NCI-H1930 (cell line): Measurements from ENCODE around the gene ASTN2.
"Not testable (repeated sequence)": the region's sequence is repeated elsewhere in the genome, so short reads cannot be mapped to it uniquely, and the experiment has no call there.

Source experiments
- DNase-seq, 2 experiments: peaks; one replicate each; lab custom pipeline; 2025; lab: John Stamatoyannopoulos, UW

The ASTN2 gene

GRCh38 chr9:117074784-117075520, 339.9 kb downstream of the ASTN2 start:
- DNase-seq: no peak

- DNase-seq: no peak
Measured at GRCh38 chr9:117074342-117074662, 340.6 kb downstream of the ASTN2 start.

GRCh38 chr9:117073539-117074341, 341.1 kb downstream of the ASTN2 start:
- DNase-seq: peak in 1 of 2 experiments; percentile 13

GRCh38 chr9:117073071-117073470, 341.8 kb downstream of the ASTN2 start:
- DNase-seq: no peak

DNA sequence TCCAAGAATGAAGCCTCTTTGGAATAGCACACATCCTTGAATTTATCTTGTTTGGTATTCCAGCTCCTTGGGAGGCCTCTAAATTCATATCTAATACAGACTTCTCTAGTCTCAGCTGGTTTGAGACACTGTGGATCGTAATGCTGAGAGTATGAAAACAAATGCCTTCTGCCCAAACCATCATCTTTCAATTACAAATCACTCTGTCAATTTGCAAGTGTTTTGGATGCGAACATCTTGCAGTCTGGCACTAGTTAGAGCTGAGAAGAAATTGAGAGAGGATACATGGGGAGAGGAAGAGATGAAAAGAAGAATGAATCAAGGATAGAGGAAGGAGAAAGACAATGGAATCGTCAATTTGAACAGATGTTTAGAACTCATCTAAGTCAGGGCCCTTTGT, 342.6 kb downstream of the ASTN2 start:
- DNase-seq: no peak

DNA sequence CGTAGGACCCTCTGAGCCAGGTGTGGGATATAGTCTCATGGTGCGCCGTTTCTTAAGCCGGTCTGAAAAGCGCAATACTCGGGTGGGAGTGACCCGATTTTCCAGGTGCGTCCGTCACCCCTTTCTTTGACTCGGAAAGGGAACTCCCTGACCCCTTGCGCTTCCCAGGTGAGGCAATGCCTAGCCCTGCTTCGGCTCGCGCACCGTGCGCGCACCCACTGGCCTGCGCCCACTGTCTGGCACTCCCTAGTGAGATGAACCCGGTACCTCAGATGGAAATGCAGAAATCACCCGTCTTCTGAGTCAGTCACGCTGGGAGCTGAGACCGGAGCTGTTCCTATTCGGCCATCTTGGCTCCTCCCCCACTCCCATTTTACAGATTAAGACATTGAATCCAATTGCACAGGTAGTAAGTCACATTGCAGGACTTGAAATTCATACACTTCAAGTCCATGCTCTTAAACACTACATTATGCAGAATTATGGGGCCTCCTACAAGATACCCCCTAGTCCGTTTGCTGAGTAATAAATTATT, 343.1 kb downstream of the ASTN2 start:
- not testable (repeated sequence) for DNase-seq

DNA sequence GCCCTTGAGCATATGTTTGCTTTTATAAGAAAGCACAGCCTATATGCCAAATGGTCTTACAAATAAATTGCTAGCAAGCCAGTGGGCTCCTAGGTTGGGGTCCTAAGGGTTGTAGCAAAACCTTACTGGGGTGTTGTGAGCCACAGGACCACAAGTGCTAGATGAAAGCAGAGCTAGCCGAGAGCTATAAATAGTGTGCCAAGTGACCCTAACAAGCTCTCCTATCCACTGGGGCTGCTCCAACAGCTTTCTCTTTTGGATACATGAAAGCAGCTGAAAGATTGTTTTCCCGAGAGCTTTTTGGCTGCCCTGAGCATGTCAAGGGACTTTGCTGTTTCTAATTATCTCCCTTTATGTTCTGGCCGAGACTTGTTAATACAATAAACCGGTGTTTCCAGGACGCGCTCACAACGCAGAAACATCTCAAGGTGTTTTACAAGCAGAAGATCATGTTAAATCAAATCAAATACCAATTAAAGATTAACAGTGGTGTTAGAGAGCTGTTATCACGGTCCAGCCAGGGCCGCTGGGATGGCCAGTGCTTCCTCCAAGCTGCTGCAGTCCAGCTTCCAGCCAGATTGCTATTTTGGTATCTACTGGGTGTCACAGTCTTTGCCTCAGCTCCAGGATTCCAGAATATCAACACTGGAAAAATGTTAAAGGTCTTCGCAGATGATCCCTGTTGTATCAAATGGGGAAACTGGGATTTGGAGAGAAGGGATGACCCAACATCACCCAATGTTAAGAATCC, 351.0 kb downstream of the ASTN2 start:
- no peak for DNase-seq

GRCh38 chr9:117060963-117061362, 353.9 kb downstream of the ASTN2 start:
- DNase-seq: no peak

DNA sequence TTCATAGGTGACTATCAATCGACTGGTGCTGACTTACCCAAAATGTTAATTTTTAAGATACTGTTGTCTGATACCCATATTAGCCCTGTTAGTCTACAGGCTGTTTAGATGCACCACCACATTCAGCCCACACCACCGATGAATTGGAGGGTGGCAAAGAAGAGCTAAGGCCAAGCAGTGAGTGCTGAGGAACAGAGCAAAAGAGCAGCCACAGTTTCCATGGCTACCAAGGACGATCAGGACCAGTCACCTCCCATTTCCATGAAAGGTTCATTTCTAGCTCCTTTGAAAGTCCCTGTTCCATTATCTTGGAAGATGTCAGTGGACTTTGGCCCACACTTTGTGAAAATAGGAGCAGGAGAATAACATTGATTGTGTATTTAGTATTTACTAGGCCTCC, 364.9 kb downstream of the ASTN2 start:
- DNase-seq: no peak

DNA sequence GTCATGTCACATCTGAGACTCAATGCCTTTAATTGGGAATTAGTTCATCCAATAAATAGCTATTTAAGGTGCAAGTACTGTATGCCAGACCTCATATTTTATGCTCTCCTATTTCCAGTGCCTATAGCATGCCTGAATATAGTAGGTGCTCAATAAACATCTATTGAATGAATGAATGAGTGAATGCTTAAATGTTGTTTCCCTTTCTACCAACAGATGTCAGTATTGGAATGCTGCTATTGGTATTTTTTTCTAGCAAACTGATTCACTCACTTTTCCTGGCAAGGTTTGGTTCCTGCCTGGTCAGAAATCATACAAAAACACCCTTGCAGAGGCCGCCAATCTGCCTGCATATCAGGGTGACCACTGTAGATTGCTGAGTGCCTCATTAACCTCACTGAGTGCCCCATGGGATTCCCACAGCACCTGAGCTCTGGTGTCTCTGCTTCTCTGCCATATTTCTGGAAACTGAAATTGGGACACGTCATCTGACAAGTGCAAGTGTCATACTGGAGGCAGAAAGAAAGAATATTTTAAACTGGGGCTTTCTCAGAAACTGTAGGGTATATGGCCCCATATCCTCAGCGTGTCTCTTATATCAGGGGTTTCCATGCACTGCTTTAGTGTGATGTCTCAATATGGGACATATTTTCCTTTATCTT, 368.1 kb downstream of the ASTN2 start:
- no peak for DNase-seq

DNA sequence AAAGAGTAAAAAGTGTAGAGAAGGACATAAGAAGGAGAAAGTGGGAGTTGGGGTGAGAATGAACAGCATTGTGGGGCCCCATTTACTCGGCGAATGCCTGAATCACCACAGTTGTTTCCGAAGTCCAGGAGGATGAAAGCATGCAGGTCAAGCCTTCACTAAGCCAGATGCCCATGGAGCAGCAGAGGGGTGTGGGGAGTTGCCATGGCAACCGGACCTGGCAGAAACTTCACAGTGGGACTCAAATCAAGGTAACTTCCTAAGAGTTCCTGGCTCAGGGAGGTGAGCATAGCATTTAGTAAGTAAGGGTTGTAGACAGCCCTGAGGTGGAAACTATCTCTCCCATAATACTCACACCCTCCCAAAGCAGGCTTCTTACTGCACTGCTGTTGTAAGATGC, 370.6 kb downstream of the ASTN2 start:
- no peak for DNase-seq

DNA sequence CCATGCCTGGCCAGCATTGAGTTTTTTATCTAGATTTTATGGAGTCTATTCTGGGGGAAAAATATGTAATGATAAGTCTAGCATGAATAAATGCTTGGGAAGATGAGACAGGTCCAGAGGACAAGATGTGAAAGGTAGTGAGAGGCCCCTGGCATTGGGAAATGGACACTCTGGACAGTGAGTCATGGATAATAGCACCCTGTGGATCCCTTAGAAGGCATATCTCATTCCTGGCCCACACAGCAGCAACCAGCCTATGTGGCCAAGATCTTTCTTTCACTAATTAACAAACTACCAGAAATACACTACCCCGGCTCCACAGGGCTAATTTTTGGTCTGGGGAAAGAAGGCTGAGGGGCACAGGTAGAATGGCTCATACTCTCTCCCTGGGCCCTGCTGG, 371.7 kb downstream of the ASTN2 start:
- no peak for DNase-seq

GRCh38 chr9:117035546-117035945, 379.3 kb downstream of the ASTN2 start:
- no peak for DNase-seq

- no peak for DNase-seq
Measured at GRCh38 chr9:117034866-117035265, 380.0 kb downstream of the ASTN2 start.

GRCh38 chr9:117030254-117030768, 384.5 kb downstream of the ASTN2 start:
- no peak for DNase-seq

GRCh38 chr9:117029341-117029740, 385.5 kb downstream of the ASTN2 start:
- DNase-seq: no peak

DNA sequence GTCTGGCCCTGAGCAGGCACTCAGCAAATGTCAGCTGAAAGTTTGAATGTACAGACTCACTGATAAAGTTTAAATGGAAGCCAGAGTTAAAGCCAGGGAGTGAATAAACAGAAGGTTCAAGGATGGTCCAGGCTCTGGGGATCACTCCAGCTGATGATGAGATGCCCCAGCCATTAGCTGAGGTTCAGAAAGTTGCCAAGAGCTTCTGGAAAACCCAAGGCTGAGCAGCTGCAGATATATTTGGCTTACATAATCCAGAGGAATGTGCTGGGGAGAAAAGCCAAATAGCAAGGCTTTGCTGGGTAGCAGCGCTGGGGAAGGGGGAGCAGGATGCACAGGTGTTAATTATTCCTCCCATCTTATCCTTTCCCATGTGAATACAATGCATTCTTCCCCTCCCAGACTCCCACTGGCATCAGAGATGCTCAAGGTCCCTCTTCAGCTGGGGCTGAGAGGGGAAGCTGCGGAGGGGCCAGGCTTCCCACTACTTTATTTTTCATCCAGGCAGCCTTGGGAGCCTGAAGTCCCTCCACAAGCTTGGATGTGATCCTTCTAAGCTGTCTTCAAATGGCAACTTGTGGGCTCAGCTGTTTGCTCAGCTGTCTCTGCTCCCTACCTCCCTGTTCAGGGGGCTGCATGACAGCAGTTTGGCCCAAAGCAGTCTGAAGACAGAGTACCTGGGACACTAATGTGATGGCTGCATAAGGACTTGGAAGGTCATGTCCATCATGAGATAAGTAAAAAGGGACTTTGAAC, 386.6 kb downstream of the ASTN2 start:
- no peak for DNase-seq

DNA sequence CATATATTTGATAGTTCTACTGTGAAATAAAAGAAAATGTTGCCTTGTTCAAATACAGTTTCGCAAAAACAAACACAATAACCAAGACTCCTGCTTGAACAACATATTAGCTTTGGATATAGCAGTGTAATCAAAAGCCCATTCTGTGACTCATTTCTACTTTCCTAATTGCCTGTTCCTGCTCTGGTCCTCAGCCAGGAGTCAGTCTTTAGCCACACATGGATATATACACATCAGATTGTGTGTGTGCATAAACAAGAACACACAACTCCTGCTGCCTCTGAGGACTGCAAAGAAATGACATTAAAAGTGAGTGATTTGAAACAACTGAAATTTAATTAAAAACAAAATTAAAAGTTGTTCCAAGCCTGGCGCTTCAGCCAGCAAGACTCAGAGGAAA, 393.0 kb downstream of the ASTN2 start:
- DNase-seq: peak in 1 of 2 experiments; percentile 14

GRCh38 chr9:117018966-117019617, 395.8 kb downstream of the ASTN2 start:
- no peak for DNase-seq

GRCh38 chr9:117017414-117017985, 397.4 kb downstream of the ASTN2 start:
- DNase-seq: no peak
